BE2C (cell line): ENCODE data around the gene DCP1A.

Experiments
- DNase-seq: peaks from one replicate; pipeline ENCODE4 v3.0.0-alpha.2; 2020
- H3K27me3 ChIP-seq: fragments of 250-450 bp; sonication (Bioruptor Pico); 2 replicates; pipeline ENCODE4 v1.5.1; 2020; ENCODE audit warnings: mild to moderate bottlenecking
- H3K36me3 ChIP-seq: fragments of 250-450 bp; sonication (Bioruptor Pico); 2 replicates; pipeline ENCODE4 v1.5.1; 2020; ENCODE audit warnings: mild to moderate bottlenecking
- H3K4me1 ChIP-seq: fragments of 250-450 bp; sonication (Bioruptor Pico); 2 replicates; pipeline ENCODE4 v1.5.1; 2020
- H3K4me3 ChIP-seq: 2 replicates; pipeline ENCODE4 v1.5.1; 2011; ENCODE audit warnings: low read depth, low read length
- H3K9me3 ChIP-seq: fragments of 250-450 bp; sonication (Bioruptor Pico); 2 replicates; pipeline ENCODE4 v1.5.1; 2020
- TF ChIP-seq, protein P1 (sequence below): IDR thresholded peaks from 2 replicates; pipeline ENCODE4 v1.5.1; 2012; ENCODE audit warnings: mild to moderate bottlenecking, low read depth, low read length

Gene DCP1A

DNA sequence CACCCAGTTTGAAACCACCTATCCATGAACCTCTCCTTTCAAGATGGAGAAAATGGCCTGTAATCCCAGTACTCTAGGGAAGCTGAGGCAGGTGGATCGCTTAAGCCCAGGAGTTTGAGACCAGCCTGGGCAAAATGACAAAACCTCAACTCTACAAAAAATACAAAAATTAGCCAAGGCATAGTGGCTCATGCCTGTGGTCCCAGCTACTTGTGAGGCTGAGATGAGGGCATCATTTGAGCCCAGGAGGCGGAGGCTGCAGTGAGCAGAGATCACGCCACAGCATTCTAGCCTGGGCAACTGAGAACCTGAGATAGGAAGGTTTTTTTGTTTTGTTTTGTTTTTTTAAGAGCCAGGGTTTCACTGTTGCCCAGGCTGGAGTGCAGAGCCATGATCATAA lies 96.9 kb downstream of the DCP1A start:
- H3K36me3 ChIP-seq = peaks cover 12% of the 10 kb centered on the region
- H3K4me1 ChIP-seq = no peaks in the 10 kb centered on the region
- no peaks in the 10 kb centered on the region for H3K9me3 ChIP-seq
- TF ChIP-seq, protein P1, sequence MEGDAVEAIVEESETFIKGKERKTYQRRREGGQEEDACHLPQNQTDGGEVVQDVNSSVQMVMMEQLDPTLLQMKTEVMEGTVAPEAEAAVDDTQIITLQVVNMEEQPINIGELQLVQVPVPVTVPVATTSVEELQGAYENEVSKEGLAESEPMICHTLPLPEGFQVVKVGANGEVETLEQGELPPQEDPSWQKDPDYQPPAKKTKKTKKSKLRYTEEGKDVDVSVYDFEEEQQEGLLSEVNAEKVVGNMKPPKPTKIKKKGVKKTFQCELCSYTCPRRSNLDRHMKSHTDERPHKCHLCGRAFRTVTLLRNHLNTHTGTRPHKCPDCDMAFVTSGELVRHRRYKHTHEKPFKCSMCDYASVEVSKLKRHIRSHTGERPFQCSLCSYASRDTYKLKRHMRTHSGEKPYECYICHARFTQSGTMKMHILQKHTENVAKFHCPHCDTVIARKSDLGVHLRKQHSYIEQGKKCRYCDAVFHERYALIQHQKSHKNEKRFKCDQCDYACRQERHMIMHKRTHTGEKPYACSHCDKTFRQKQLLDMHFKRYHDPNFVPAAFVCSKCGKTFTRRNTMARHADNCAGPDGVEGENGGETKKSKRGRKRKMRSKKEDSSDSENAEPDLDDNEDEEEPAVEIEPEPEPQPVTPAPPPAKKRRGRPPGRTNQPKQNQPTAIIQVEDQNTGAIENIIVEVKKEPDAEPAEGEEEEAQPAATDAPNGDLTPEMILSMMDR = no peak
- DNase-seq = no peak
- no peaks in the 10 kb centered on the region for H3K27me3 ChIP-seq
- H3K4me3 ChIP-seq = no peak overlapping the region

- TF ChIP-seq, protein P1 = no peak
- Histone ChIP-seq H3K4me1 (no peaks in the 10 kb centered on the region), H3K4me3 (no peak overlapping the region), H3K36me3 (peaks cover 8% of the 10 kb centered on the region), H3K27me3 (no peaks in the 10 kb centered on the region), H3K9me3 (no peaks in the 10 kb centered on the region)
- DNase-seq = no peak
Observed at GRCh38 chr3:53248161-53248560, 99.2 kb downstream of the DCP1A start.

- Histone ChIP-seq H3K36me3 (peaks cover 8% of the 10 kb centered on the region), H3K9me3 (no peaks in the 10 kb centered on the region), H3K4me3 (no peak overlapping the region), H3K4me1 (no peaks in the 10 kb centered on the region), H3K27me3 (no peaks in the 10 kb centered on the region)
- no peak for DNase-seq
- TF ChIP-seq, protein P1 = no peak
Observed at GRCh38 chr3:53247619-53248018, 99.7 kb downstream of the DCP1A start.

DNA sequence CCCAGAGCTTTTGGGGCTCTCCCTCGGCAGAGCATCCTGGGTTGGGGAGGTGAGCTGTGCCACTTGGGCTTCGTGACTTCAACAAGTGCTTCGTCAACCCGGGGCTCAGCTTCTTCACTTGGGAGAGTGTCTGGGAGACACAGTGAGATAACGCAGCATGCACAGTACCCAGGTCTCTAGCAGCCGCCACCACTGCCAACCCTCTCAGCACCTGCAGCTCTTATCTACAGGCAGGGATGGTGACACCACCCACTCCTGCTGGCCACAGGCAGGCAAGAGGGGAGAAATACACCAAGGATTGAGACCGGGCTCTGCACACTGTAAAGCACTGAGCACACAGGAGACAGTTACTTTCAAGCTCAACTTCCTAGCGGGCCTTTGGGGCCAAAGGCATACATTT lies 103.1 kb downstream of the DCP1A start:
- H3K9me3 ChIP-seq = no peaks in the 10 kb centered on the region
- no peaks in the 10 kb centered on the region for H3K27me3 ChIP-seq
- no peak overlapping the region for H3K4me3 ChIP-seq
- TF ChIP-seq, protein P1 = no peak
- peaks cover 35% of the 10 kb centered on the region for H3K36me3 ChIP-seq
- DNase-seq = no peak
- no peaks in the 10 kb centered on the region for H3K4me1 ChIP-seq

DNA sequence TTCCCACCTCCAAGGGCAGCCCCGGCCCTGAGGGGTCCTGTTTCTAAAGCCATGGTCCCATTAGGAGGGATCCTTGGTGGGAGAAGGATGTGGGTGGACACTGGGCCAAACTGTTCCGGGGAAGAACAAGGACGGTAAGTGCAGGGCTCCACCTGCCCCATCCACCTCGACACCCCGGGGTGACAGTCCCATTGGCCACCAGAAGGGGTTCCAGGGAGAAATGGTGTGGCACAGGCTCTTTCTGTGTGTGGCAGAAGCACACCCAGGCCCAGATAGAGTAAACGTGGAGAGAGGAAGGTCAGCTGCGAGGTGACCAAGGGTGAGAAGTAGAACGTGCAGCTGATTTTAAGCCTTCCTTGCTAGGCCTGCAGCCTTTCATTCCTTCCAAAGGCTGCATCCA lies 103.6 kb downstream of the DCP1A start:
- Histone ChIP-seq H3K4me1 (no peaks in the 10 kb centered on the region), H3K9me3 (no peaks in the 10 kb centered on the region), H3K36me3 (peaks cover 37% of the 10 kb centered on the region), H3K4me3 (no peak overlapping the region), H3K27me3 (no peaks in the 10 kb centered on the region)
- DNase-seq = no peak
- TF ChIP-seq, protein P1 = no peak

- Histone ChIP-seq H3K36me3 (peaks cover 44% of the 10 kb centered on the region), H3K4me1 (no peaks in the 10 kb centered on the region), H3K4me3 (no peak overlapping the region), H3K27me3 (no peaks in the 10 kb centered on the region), H3K9me3 (no peaks in the 10 kb centered on the region)
- TF ChIP-seq, protein P1 = no peak
- DNase-seq = peak; percentile 40
Observed at GRCh38 chr3:53243165-53243564, 104.2 kb downstream of the DCP1A start.
